CD4-positive, alpha-beta T cell (primary cell): ENCODE results near the gene SGO1. TPM values are rescaled to one million over a fixed set of nuclear protein-coding genes. Genes with fewer than 3 reads are reported as not detected.

ENCODE experiments used
- ATAC-seq: fragments of 200-7000 bp; cut with Tn5 transposase; one replicate; pipeline ENCODE4 v1.10.0; 2022; ENCODE audit warnings: mild to moderate bottlenecking; ENCODE audit not compliant: poor library complexity
- CTCF ChIA-PET: fragments of 350-600 bp; sonication (Branson Sonifier 250); formaldehyde crosslinking; loops from one replicate; lab custom pipeline; 2021; ENCODE audit warnings: antibody characterized with exemption, inconsistent platforms; lab: Charles Lee
- POLR2A ChIA-PET: fragments of 350-600 bp; sonication (Branson Sonifier 250); formaldehyde crosslinking; loops from one replicate; lab custom pipeline; 2021; ENCODE audit warnings: antibody characterized with exemption, inconsistent platforms; lab: Charles Lee
- DNase-seq, 14 experiments: peaks; one replicate each; pipeline ENCODE4 v3.0.0-alpha.2; 2013 to 2020; ENCODE audit warnings: mixed read lengths in 2 of 14
- H3K27ac ChIP-seq, 2 donors: one replicate each; pipeline versions ENCODE4 v1.5.1 to v1.7.0; 2013; ENCODE audit warnings: low read length in 2 of 2, low read depth in 1 of 2, mild to moderate bottlenecking in 1 of 2
- H3K27me3 ChIP-seq, 2 experiments: 1 replicate in 1 of 2; 2 replicates in 1 of 2; pipeline versions ENCODE4 v1.6.1 to v1.7.0; 2013; ENCODE audit warnings: low read length in 2 of 2, control low read depth in 1 of 2, mild to moderate bottlenecking in 1 of 2, moderate library complexity in 1 of 2; ENCODE audit not compliant: insufficient read depth in 2 of 2, control insufficient read depth in 1 of 2
- H3K36me3 ChIP-seq: one replicate; pipeline ENCODE4 v1.6.1; 2013; ENCODE audit warnings: low read length, control low read depth; ENCODE audit not compliant: insufficient read depth
- H3K4me1 ChIP-seq: one replicate; pipeline ENCODE4 v1.6.1; 2013; ENCODE audit warnings: low read length, control low read depth; ENCODE audit not compliant: insufficient read depth
- H3K4me3 ChIP-seq: one replicate; pipeline ENCODE4 v1.5.1; 2013; ENCODE audit warnings: mild to moderate bottlenecking, low read length, moderate library complexity
- H3K9me3 ChIP-seq, 2 experiments: 1 replicate in 1 of 2; 2 replicates in 1 of 2; pipeline versions ENCODE4 v1.6.1 to v1.7.0; 2013; ENCODE audit warnings: low read length in 2 of 2, mild to moderate bottlenecking in 2 of 2, control low read depth in 1 of 2, moderate library complexity in 1 of 2; ENCODE audit not compliant: control insufficient read depth in 1 of 2, insufficient read depth in 1 of 2
- H3K27ac Mint-ChIP-seq: one replicate; pipeline ENCODE4 v1.8.0; 2020; ENCODE audit warnings: mixed read lengths
- H3K27me3 Mint-ChIP-seq: one replicate; pipeline ENCODE4 v1.8.0; 2021; ENCODE audit warnings: mixed read lengths
- H3K36me3 Mint-ChIP-seq: one replicate; pipeline ENCODE4 v1.8.0; 2021; ENCODE audit warnings: low read depth, mixed read lengths
- H3K4me1 Mint-ChIP-seq: one replicate; pipeline ENCODE4 v1.8.0; 2021; ENCODE audit warnings: low read depth, mixed read lengths
- H3K4me3 Mint-ChIP-seq: one replicate; pipeline ENCODE4 v1.8.0; 2020; ENCODE audit warnings: mild to moderate bottlenecking, mixed read lengths
- H3K9me3 Mint-ChIP-seq: one replicate; pipeline ENCODE4 v1.8.0; 2020; ENCODE audit warnings: mixed read lengths
- CTCF ChIP-seq: fragments of 200-600 bp; IDR thresholded peaks from one replicate; pipeline ENCODE4 v1.8.0; 2022; ENCODE audit warnings: antibody characterized with exemption, mild to moderate bottlenecking
- intact Hi-C, 2 experiments: fragments of 100-400 bp; cut with DNase I in 1 of 2; cut with micrococcal nuclease in 1 of 2; formaldehyde crosslinking; loops; one replicate each; pipeline versions ENCODE4 v1.15.1 to v1.9.0; 2023 to 2025; cut with DNase I, micrococcal nuclease
- total RNA-seq, 174 experiments: library from RNA in 2 of 174; stranded (reverse) in 2 of 174; gene quantifications; one replicate each; pipeline ENCODE4 v1.2.3 and lab custom pipeline; 2021 to 2026

The SGO1 gene
- total RNA-seq, 2 experiments from 2014 or later: not detected

DNA sequence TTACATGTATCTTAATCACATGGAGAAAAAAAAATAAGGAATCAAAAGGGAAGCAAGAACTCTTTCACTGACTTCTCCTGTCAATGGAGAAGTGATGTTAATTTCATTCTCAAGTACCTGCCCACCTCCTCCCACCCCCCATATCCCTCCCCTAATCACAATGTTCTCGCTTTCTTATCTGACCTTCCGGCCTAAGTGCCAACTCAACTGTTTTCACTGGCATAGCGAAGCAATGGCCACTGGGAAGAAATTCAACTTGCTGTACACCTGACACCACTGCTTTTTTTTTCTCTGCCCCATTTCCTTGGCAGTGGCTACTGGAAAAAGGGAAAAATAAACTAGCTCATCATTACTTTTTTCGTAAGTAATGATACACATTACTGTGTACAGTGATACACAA lies 3.8 kb downstream of the SGO1 start:
- no peak for TF ChIP-seq CTCF
- Mint-ChIP-seq H3K4me1 (no peaks in the 10 kb centered on the region), H3K36me3 (no peaks in the 10 kb centered on the region), H3K4me3 (no peak overlapping the region), H3K27ac (no peak overlapping the region), H3K9me3 (no peaks in the 10 kb centered on the region), H3K27me3 (no peaks in the 10 kb centered on the region)
- DNase-seq: no peak
- H3K9me3 ChIP-seq: no peaks in the 10 kb centered on the region
- ATAC-seq: no peak
- no peaks in the 10 kb centered on the region for H3K36me3 ChIP-seq
- no peak overlapping the region for H3K27ac ChIP-seq
- H3K27me3 ChIP-seq: no peaks in the 10 kb centered on the region
- no peak overlapping the region for H3K4me3 ChIP-seq
- POLR2A ChIA-PET: interaction anchor here (1.9 kb wide), 1 partner anchor 141 kb away, joined by 5 read pairs; no protein-coding TSS in a partner anchor
- intact Hi-C loops: no loop called here
- peaks cover 11% of the 10 kb centered on the region for H3K4me1 ChIP-seq
- CTCF ChIA-PET: no interaction called here

DNA sequence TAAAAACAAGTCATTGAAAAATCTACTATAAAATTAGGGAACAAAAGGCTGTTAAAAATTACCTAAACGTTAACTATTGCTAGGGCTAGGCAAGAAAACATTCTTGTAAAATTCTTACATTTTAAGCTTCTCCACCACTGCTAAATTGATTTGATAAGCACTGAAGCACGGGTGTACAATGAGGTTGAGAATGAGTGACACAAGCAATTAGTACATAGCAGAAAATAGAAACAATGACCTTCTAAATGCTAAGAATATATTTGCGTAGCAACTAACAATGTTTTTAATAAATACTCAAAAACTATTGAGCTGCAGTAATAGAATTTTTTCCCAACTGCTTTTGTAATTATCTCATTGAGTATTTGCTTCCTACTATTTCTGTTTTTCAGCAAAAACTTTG lies 4.7 kb downstream of the SGO1 start:
- ChIA-PET POLR2A (interaction anchor here (0.5 to 1.9 kb wide), 2 partner anchors 84 to 140 kb away, joined by 3 to 5 read pairs; no protein-coding TSS in a partner anchor), CTCF (no interaction called here)
- H3K36me3 ChIP-seq: no peaks in the 10 kb centered on the region
- Mint-ChIP-seq H3K36me3 (no peaks in the 10 kb centered on the region), H3K4me3 (no peak overlapping the region), H3K27me3 (no peaks in the 10 kb centered on the region), H3K27ac (no peak overlapping the region), H3K4me1 (no peaks in the 10 kb centered on the region), H3K9me3 (no peaks in the 10 kb centered on the region)
- no peak overlapping the region for H3K27ac ChIP-seq
- H3K9me3 ChIP-seq: no peaks in the 10 kb centered on the region
- DNase-seq (no peak), ATAC-seq (no peak)
- H3K4me1 ChIP-seq: peaks cover 8% of the 10 kb centered on the region
- H3K4me3 ChIP-seq: no peak overlapping the region
- TF ChIP-seq CTCF: no peak
- no peaks in the 10 kb centered on the region for H3K27me3 ChIP-seq
- intact Hi-C loops: no loop called here

GRCh38 chr3:20173844-20174410 lies 12.1 kb downstream of the SGO1 start:
- Mint-ChIP-seq H3K4me3 (no peak overlapping the region), H3K36me3 (no peaks in the 10 kb centered on the region), H3K27ac (no peak overlapping the region), H3K4me1 (no peaks in the 10 kb centered on the region), H3K9me3 (no peaks in the 10 kb centered on the region), H3K27me3 (no peaks in the 10 kb centered on the region)
- Histone ChIP-seq H3K27me3 (no peaks in the 10 kb centered on the region), H3K4me3 (no peak overlapping the region), H3K9me3 (no peaks in the 10 kb centered on the region), H3K27ac (no peak overlapping the region), H3K36me3 (no peaks in the 10 kb centered on the region), H3K4me1 (no peaks in the 10 kb centered on the region)
- ChIA-PET CTCF (no interaction called here), POLR2A (interaction anchor here (1.1 kb wide), 1 partner anchor 12 kb away, joined by 3 read pairs; the partner anchor contains the start of gene SGO1)
- no peak for DNase-seq
- TF ChIP-seq CTCF: no peak
- intact Hi-C loops: no loop called here
- no peak for ATAC-seq
